GM19035 (cell line): Measurements from ENCODE around the gene C12orf75.
"Not testable (repeated sequence)": the region's sequence is repeated elsewhere in the genome, so short reads cannot be mapped to it uniquely, and the experiment has no call there.

ENCODE experiments used
- ATAC-seq: cut with Tn5 transposase; IDR thresholded peaks from one replicate; pipeline ENCODE4 v1.9.1; 2021; ENCODE audit not compliant: unreplicated experiment

C12orf75 gene

GRCh38 chr12:105330283-105330930 is at the start of gene C12orf75:
C12orf75 (plus strand) TSS chr12:105330691; CDS start chr12:105330892, 201 bp downstream.
- ATAC-seq, result peak; percentile 79

- ATAC-seq, result no peak
Observed at GRCh38 chr12:105280966-105281693, 49.4 kb upstream of the C12orf75 start.

GRCh38 chr12:105281694-105282049 is 48.8 kb upstream of the C12orf75 start:
- no peak for ATAC-seq

GRCh38 chr12:105285378-105285777 is 45.1 kb upstream of the C12orf75 start:
- ATAC-seq, result no peak

- ATAC-seq, result no peak
Observed at GRCh38 chr12:105287408-105287807, 43.1 kb upstream of the C12orf75 start.

DNA sequence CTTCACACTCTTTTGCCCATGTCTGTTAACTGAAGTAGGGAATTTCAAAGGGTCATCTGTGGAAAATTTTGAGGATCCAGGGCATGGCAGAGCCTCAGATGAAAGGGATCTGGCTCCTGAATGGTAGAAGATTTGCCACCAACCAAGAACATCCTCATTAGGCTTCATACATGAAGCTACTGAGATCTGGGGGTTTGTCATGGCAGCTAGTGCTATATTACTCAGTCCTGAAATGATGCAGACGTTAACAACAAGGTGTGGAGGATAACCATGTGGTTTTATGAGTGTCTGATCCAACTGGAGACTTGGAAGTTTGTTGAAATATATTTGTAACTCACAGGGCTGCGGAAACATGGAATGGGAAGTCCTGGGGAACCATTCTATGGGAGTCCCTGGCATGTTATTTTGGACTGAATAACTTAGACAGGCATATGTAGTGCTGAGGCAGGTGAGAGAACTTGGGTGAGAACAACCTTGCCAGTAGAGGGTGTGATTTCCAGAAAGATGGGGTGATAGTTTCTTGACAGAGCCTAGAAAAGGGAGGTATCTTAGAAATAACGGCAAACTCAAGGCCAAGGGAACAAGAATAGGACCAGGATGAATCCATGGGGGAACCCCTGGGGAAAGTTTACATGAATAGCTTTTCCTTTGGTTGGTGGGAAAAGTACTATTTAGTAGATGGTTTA is 42.0 kb upstream of the C12orf75 start:
- no peak for ATAC-seq

DNA sequence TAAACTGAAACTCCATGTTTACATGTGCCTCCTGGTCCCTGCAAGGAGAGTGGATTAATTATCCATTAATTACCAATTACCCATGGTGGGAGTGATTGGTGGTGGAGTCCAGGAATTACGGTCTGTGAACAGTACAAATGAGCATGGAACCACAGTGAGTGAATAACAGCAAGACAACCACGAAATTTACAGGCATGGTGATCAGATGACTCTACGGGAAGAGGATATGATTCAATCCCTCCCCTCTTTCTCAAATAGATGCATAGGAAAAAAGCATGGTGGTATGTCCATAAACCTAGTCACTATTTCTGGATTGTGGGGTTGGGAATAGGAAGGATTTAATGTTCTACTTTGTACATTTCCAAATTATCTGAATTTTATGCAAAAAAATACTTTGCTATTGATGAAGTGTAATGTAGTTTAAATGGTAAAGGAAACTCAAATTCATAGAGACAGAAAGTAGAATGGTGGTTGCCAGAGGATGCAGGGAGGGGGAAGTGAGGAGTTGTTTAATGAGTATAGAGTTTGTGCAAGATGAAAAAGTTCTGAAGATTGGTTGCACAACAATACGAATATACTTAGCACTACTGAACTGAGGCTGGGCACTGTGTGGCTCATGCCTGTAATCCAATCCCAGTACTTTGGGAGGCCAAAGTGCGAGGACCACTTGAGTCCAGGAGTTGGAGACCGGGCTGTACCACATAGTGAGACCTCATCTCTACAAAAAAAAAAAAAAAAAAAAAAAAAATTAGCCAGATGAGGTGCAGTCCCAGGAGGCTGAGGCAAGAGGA is 41.2 kb upstream of the C12orf75 start:
- no peak for ATAC-seq

DNA sequence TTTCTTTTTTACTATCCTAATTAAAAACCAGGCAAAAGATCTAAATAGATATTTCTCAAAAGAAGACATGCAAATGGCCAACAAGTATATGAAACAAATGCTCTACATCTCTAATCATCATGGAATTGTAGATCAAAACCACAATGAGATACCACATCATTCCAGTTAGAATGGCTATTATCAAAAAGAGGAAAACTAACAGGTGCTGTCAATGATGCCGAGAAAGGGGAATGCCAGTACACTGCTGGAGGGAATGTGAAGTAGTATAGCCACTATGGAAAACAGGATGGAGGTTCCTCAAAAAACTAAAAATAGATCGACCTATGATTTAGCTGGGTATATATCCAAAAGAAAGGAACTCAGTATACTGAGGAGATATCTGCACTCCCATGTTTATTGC is 39.0 kb upstream of the C12orf75 start:
- ATAC-seq, result no peak

DNA sequence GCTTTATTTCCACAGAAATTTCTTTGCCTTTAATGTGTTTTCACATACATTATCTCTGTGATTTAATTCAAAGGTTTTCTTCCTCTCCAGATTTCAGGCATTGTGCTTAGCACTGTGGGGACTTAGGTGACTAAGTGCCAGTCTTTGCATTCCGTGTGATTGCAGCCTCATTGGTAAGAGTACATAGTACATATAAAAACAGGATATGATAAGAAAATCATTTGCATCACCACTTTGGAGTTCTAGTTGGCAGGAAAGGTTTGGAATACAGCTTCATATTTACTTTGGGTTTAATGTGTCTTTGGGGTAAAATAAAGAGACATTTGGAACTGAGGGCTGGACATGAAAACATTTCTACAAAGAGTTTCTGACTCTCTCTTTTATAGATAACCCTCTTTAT is 37.8 kb upstream of the C12orf75 start:
- no peak for ATAC-seq

- ATAC-seq, result no peak
Observed at GRCh38 chr12:105293187-105293586, 37.3 kb upstream of the C12orf75 start.

DNA sequence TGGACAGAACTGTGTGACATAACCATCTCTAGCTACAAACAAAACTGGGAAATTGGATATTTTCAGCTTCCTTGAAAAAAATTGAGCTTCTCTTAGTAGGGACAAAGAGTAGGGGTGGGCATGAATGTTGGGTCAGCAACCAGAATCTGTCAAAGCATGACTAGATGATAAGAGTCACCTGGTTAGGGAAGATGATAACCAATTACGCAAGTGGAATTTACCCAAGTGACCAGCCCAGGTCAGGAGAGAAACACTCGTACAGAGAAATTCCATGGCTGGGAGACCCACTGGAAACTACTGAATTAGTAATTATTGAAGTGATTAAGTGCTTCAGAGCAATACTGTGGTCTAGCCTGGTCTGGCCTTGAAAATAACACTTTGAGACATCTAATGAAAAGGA is 36.3 kb upstream of the C12orf75 start:
- ATAC-seq, result no peak

- ATAC-seq, result no peak
Observed at GRCh38 chr12:105294886-105295479, 35.5 kb upstream of the C12orf75 start.

DNA sequence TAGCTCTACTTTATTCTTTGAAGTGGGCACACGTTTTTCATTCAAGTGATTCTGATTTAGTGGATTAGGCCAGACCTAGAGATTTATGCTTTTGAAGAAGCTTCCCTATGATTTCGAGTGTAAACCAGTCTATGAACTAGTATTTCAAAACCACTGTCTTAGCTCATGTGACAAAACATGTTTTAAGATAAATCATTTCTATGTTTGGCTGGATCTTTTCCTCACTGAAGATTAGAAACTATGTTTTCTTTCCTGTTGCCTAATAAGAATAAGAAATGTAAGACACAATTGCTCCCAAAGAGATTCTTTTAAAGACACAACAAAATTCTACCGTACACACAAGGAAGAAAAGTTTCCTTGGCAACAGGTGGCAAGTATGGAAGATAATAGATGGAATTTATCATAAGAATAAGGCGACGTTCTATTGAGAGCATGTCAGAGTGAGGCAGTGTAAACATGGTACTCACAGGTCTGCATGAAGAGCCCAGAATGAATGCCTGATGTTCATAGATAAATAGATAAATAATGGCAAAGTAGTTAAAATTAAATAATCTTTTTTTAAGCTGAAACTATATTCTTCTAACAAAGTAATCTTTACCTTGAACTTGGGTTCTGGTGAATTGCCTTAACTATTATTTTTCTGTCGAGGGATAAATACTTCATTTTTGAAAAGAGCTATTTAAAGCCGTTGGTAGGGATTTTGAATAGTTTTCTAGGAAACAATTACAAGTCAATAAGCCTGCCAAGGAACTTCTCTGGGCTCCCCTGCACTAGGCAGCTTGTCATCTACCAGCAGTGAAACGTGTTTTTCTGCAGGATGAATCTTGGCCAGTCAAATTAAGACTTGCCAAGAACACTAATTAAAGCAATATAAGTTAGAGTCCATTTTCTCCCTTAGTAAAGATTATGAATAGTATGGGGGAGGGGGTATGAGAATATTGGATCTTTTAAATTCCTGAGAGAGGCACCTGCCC is 34.1 kb upstream of the C12orf75 start:
- no peak for ATAC-seq

DNA sequence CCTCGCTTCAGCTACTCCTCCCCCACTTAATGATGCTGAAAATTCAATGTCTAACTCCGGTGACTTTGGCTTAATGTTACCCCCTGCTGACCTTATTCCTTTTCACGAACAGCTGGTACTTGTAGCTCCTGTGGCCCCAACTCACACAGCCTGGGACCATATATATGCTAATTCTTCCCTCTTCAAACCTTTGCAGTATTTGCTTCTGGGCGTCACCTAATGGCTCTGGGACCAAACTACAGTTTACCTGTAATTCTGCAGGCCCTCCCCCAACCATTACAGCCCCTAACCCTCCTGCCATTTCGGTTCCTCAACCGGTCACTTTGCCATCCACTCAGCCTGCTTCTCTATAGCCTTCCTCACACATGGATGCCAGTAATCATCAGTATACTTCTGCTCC is 29.6 kb upstream of the C12orf75 start:
- ATAC-seq, result no peak

- ATAC-seq, result no peak
Observed at GRCh38 chr12:105301696-105302095, 28.8 kb upstream of the C12orf75 start.

- ATAC-seq, result not testable (repeated sequence)
Observed at GRCh38 chr12:105302986-105303385, 27.5 kb upstream of the C12orf75 start.

GRCh38 chr12:105304626-105305025 is 25.9 kb upstream of the C12orf75 start:
- not testable (repeated sequence) for ATAC-seq

DNA sequence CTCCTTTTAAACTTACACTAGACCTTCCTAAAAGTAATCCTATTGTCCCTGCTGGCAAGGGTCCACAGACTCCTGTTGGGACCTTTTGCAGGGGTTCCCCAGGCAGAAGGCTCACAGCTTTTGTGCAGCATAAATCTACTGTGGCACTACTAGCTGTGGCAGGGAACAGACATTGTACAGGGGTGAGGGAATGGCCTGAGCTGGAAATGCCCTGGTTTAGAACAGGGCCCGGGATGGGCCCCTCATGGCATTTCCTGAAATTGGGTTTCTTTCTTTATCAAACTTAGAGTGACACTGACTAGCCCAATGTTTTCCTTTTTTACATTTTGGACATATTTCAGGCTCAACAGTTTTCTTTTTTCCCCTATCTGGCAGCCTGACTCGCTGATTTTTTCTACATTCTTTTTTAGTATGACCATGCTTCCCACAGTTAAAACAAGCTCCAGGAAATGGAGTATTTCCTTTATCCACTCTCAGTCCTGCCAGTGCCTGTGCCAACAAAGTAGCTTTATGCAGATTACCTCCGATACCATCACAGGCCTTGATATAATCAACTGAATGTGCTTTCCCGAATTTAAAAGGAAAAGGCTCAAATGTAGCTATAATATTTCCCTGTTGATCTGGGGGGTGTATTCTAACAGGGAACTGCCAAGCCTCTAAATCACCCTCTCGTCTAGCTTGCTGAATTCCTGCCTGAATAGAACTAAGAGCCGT is 22.7 kb upstream of the C12orf75 start:
- ATAC-seq, result not testable (repeated sequence)

DNA sequence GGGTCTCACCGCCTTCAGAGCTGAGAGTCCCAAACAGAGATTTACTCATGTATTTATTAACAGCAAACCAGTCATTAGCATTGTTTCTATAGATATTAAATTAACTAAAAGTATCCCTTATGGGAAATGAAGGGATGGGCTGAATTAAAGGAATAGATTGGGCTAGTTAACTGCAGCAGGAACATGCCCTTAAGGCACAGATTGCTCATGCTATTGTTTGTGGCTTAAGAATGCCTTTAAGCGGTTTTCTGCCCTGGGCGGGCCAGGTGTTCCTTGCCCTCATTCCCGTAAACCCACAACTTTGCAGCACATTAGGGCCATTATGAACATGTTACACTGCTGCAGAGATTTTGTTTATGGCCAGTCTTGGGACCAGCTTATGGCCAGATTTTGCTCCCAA is 21.7 kb upstream of the C12orf75 start:
- not testable (repeated sequence) for ATAC-seq
